ENCODE results near the gene MYH7.

DNA sequence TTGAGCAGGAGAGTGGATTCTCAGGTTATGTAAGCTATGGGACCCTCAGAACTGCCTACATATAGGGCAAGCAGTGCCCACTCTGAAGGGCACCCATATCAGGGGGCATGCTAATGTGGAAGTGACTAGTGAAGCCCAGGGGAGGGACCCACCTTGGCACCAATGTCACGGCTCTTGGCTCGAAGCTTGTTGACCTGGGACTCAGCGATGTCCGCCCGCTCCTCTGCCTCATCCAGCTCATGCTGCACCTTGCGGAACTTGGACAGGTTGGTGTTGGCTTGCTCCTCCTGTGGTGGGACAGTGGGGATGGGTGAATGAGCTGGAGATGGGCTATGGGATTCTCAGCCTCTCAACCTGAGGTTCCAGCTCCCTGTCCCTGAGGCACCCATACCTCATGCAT is 53.2 kb downstream of the MYH7 start:
- TF ChIP-seq, protein P1, sequence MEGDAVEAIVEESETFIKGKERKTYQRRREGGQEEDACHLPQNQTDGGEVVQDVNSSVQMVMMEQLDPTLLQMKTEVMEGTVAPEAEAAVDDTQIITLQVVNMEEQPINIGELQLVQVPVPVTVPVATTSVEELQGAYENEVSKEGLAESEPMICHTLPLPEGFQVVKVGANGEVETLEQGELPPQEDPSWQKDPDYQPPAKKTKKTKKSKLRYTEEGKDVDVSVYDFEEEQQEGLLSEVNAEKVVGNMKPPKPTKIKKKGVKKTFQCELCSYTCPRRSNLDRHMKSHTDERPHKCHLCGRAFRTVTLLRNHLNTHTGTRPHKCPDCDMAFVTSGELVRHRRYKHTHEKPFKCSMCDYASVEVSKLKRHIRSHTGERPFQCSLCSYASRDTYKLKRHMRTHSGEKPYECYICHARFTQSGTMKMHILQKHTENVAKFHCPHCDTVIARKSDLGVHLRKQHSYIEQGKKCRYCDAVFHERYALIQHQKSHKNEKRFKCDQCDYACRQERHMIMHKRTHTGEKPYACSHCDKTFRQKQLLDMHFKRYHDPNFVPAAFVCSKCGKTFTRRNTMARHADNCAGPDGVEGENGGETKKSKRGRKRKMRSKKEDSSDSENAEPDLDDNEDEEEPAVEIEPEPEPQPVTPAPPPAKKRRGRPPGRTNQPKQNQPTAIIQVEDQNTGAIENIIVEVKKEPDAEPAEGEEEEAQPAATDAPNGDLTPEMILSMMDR (conservative IDR thresholded peaks at IDR 0.05; ENCODE audit: low read depth, low read length) = no peak
- TF ChIP-seq POLR2A (IDR thresholded peaks at IDR 0.05; ENCODE audit: low read depth, low read length) (no peak), SMC3 (IDR thresholded peaks at IDR 0.05; ENCODE audit: low read depth, low read length) (no peak), RAD21 (IDR thresholded peaks at IDR 0.05; ENCODE audit: low read length) (no peak), MAFK (IDR thresholded peaks at IDR 0.05; ENCODE audit: low read depth, low read length) (no peak), RFX5 (IDR thresholded peaks at IDR 0.05; ENCODE audit: low read depth, low read length) (no peak), FOS (IDR thresholded peaks at IDR 0.05; ENCODE audit: low read depth, low read length) (no peak), CHD1 (IDR thresholded peaks at IDR 0.05; ENCODE audit: low read depth, low read length) (no peak), BHLHE40 (IDR thresholded peaks at IDR 0.05; ENCODE audit: low read depth, low read length) (no peak), MAZ (IDR thresholded peaks at IDR 0.05; ENCODE audit: borderline replicate concordance, low read depth, low read length) (no peak), CEBPB (IDR thresholded peaks at IDR 0.05; ENCODE audit: low read depth, low read length) (no peak)
- TF ChIP-seq, protein P2, sequence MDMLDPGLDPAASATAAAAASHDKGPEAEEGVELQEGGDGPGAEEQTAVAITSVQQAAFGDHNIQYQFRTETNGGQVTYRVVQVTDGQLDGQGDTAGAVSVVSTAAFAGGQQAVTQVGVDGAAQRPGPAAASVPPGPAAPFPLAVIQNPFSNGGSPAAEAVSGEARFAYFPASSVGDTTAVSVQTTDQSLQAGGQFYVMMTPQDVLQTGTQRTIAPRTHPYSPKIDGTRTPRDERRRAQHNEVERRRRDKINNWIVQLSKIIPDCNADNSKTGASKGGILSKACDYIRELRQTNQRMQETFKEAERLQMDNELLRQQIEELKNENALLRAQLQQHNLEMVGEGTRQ (IDR thresholded peaks at IDR 0.05; ENCODE audit: low read depth, low read length) = no peak
- TF ChIP-seq, protein P3, sequence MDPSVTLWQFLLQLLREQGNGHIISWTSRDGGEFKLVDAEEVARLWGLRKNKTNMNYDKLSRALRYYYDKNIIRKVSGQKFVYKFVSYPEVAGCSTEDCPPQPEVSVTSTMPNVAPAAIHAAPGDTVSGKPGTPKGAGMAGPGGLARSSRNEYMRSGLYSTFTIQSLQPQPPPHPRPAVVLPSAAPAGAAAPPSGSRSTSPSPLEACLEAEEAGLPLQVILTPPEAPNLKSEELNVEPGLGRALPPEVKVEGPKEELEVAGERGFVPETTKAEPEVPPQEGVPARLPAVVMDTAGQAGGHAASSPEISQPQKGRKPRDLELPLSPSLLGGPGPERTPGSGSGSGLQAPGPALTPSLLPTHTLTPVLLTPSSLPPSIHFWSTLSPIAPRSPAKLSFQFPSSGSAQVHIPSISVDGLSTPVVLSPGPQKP (IDR thresholded peaks at IDR 0.05; ENCODE audit: borderline replicate concordance, low read depth, low read length) = no peak
